Measurements from ENCODE around the gene YIF1A. TPM values are rescaled to one million over a fixed set of nuclear protein-coding genes. Genes with fewer than 3 reads are reported as not detected.

Gene YIF1A
- polyA plus RNA-seq, 2 of the 4 experiments (the other 2 are of a cell fraction), result 79.7 to 99.7 TPM

DNA sequence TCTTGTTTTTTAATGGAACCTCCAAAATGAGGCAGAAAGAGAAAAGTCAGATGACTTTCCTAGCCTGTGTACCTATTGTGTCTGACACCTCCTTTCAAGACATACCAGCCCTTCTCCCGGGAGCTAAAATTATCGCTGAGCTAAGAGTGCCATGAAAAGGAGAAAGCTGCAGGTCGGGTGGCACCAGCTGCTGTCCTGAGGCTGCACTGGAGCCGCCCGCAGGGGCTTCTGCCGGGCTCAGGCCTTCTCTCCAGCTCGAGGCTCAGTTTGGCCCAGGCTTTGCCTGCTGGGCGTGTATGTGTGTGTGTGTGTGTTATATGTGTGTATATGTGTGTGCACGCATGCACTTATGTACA lies 48.2 kb downstream of the YIF1A start:
- WGBS (ENCODE audit: missing lambda C conversion rate), result 76% methylated on average over 9 of the region's 9 CpGs
- Histone ChIP-seq H3K9me3 (no peaks in the 10 kb centered on the region), H3K27ac (no peak overlapping the region), H3K4me3 (no peak overlapping the region), H3K4me1 (no peaks in the 10 kb centered on the region), H3K4me2 (no peak overlapping the region)
- TF ChIP-seq RNF2 (IDR thresholded peaks at IDR 0.05; ENCODE audit: borderline replicate concordance, low read depth), result no peak
- TF ChIP-seq ZNF302 (CRISPR knock-in tag; IDR thresholded peaks at IDR 0.05), result no peak
- no peak for TF ChIP-seq HOXB13 (CRISPR knock-in tag; IDR thresholded peaks at IDR 0.05; ENCODE audit: low read depth)
- TF ChIP-seq, protein P1, sequence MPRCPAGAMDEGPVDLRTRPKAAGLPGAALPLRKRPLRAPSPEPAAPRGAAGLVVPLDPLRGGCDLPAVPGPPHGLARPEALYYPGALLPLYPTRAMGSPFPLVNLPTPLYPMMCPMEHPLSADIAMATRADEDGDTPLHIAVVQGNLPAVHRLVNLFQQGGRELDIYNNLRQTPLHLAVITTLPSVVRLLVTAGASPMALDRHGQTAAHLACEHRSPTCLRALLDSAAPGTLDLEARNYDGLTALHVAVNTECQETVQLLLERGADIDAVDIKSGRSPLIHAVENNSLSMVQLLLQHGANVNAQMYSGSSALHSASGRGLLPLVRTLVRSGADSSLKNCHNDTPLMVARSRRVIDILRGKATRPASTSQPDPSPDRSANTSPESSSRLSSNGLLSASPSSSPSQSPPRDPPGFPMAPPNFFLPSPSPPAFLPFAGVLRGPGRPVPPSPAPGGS (IDR thresholded peaks at IDR 0.05), result no peak
- no peak for TF ChIP-seq CBX2 (IDR thresholded peaks at IDR 0.05; ENCODE audit: borderline replicate concordance, low read depth)
- TF ChIP-seq, protein P2, sequence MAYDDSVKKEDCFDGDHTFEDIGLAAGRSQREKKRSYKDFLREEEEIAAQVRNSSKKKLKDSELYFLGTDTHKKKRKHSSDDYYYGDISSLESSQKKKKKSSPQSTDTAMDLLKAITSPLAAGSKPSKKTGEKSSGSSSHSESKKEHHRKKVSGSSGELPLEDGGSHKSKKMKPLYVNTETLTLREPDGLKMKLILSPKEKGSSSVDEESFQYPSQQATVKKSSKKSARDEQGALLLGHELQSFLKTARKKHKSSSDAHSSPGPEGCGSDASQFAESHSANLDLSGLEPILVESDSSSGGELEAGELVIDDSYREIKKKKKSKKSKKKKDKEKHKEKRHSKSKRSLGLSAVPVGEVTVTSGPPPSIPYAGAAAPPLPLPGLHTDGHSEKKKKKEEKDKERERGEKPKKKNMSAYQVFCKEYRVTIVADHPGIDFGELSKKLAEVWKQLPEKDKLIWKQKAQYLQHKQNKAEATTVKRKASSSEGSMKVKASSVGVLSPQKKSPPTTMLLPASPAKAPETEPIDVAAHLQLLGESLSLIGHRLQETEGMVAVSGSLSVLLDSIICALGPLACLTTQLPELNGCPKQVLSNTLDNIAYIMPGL (CRISPR knock-in tag; IDR thresholded peaks at IDR 0.05; ENCODE audit: borderline replicate concordance), result no peak
- TF ChIP-seq, protein P3, sequence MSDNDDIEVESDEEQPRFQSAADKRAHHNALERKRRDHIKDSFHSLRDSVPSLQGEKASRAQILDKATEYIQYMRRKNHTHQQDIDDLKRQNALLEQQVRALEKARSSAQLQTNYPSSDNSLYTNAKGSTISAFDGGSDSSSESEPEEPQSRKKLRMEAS (IDR thresholded peaks at IDR 0.05), result no peak
- TF ChIP-seq MAFK (IDR thresholded peaks at IDR 0.05; ENCODE audit: partially characterized antibody), result no peak
- TF ChIP-seq CHD4 (IDR thresholded peaks at IDR 0.05; ENCODE audit: borderline replicate concordance), result no peak
- TF ChIP-seq FOXS1 (CRISPR knock-in tag; IDR thresholded peaks at IDR 0.05), result no peak
- no peak for TF ChIP-seq MAZ (IDR thresholded peaks at IDR 0.05; ENCODE audit: borderline replicate concordance, low read depth, low read length)
- no peak for TF ChIP-seq ZFP36 (IDR thresholded peaks at IDR 0.05; ENCODE audit: borderline replicate concordance, partially characterized antibody)
- no peak for TF ChIP-seq RCOR1 (IDR thresholded peaks at IDR 0.05; ENCODE audit: low read depth, low read length)
- no peak for TF ChIP-seq SMC3 (IDR thresholded peaks at IDR 0.05)
- no peak for TF ChIP-seq EHMT2 (IDR thresholded peaks at IDR 0.05; ENCODE audit: low read depth)
- no peak for TF ChIP-seq ZSCAN20 (CRISPR knock-in tag; IDR thresholded peaks at IDR 0.05)
- no peak for TF ChIP-seq KDM1A (IDR thresholded peaks at IDR 0.05; ENCODE audit: low read depth)
- no peak for TF ChIP-seq KDM5A (IDR thresholded peaks at IDR 0.05)
- ChIA-PET CTCF (interaction anchor here (0.7 to 6.9 kb wide), 4 partner anchors 13 to 42 kb away, joined by 3 to 72 read pairs (median 5); no protein-coding TSS in a partner anchor), POLR2A (no interaction called here)
- no peak for FAIRE-seq
- no peak for ATAC-seq
- no peak for DNase-seq (ENCODE audit: low read depth in 1 of 2, low spot score in 1 of 2)

DNA sequence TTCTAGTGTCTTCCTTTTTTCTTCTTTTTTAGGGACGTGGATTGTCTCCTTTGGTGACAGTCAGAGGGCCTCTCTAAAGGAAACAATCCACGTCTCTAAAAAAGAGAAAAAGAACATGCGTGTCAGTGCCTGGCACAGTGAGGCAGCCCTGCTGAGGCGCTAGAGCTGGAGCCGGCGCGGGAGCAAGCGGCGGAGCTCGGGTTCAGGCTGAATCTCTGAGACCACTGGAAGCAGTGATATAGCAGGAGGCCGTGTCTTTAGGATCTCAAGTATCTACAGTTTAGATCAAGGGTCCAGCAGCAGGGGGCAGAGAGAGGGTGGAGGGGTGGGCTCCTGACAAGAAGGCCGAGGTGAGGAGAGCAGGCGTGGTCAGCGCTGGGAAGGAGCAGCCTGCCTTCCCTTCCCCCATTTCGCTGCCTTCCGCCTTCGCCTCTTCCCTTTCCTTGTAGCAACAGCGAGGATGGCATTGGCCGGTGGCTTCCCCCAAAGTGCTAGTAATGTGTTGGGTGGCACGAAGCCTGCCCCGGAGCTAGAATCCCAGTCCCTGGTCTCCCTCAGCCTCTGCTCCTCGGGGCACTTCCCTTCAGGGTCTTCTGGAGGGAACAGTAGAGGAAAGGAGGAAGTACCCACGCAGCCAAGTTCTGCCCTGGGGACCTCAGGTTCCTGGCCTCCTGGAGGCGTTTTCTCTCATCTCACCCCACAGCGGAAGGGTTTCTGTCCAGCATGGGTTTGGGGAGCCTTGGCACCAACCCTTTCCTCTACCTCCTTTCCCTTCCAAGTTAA lies 48.8 kb downstream of the YIF1A start:
- no peak for FAIRE-seq
- TF ChIP-seq, protein P4, sequence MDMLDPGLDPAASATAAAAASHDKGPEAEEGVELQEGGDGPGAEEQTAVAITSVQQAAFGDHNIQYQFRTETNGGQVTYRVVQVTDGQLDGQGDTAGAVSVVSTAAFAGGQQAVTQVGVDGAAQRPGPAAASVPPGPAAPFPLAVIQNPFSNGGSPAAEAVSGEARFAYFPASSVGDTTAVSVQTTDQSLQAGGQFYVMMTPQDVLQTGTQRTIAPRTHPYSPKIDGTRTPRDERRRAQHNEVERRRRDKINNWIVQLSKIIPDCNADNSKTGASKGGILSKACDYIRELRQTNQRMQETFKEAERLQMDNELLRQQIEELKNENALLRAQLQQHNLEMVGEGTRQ (IDR thresholded peaks at IDR 0.05), result no peak
- TF ChIP-seq EHMT2 (IDR thresholded peaks at IDR 0.05; ENCODE audit: low read depth), result no peak
- POLR2A ChIA-PET, result no interaction called here
- no peak for DNase-seq (ENCODE audit: low read depth in 1 of 2, low spot score in 1 of 2)
- Histone ChIP-seq H3K4me3 (no peak overlapping the region), H3K4me1 (no peaks in the 10 kb centered on the region), H3K4me2 (no peak overlapping the region), H3K27ac (no peak overlapping the region), H3K9me3 (no peaks in the 10 kb centered on the region)
- 94% methylated on average over 25 of the region's 25 CpGs for WGBS (ENCODE audit: missing lambda C conversion rate)
- CTCF ChIA-PET, result interaction anchor here (0.7 to 6.9 kb wide), 4 partner anchors 13 to 21 kb away, joined by 3 to 72 read pairs (median 5); no protein-coding TSS in a partner anchor
- ATAC-seq, result no peak
